Retinal pigment epithelial cell (primary cell): ENCODE data around the gene PHF2.

Experiments
- DNase-seq: peaks from one replicate; pipeline ENCODE4 v3.0.0-alpha.2; 2010; ENCODE audit warnings: low read depth
- H3K4me3 ChIP-seq: 2 replicates; pipeline ENCODE4 v1.5.1; 2011; ENCODE audit warnings: mild to moderate bottlenecking, low read length, control low read depth, moderate library complexity
- TF ChIP-seq, protein P1 (sequence below): conservative IDR thresholded peaks from 2 replicates; pipeline ENCODE4 v1.5.1; 2011; ENCODE audit warnings: low read depth, low read length, control low read depth, inconsistent platforms

The PHF2 gene

GRCh38 chr9:93667006-93667405 lies 90.6 kb downstream of the PHF2 start:
- DNase-seq = no peak
- H3K4me3 ChIP-seq = no peak overlapping the region
- TF ChIP-seq, protein P1, sequence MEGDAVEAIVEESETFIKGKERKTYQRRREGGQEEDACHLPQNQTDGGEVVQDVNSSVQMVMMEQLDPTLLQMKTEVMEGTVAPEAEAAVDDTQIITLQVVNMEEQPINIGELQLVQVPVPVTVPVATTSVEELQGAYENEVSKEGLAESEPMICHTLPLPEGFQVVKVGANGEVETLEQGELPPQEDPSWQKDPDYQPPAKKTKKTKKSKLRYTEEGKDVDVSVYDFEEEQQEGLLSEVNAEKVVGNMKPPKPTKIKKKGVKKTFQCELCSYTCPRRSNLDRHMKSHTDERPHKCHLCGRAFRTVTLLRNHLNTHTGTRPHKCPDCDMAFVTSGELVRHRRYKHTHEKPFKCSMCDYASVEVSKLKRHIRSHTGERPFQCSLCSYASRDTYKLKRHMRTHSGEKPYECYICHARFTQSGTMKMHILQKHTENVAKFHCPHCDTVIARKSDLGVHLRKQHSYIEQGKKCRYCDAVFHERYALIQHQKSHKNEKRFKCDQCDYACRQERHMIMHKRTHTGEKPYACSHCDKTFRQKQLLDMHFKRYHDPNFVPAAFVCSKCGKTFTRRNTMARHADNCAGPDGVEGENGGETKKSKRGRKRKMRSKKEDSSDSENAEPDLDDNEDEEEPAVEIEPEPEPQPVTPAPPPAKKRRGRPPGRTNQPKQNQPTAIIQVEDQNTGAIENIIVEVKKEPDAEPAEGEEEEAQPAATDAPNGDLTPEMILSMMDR = no peak

DNA sequence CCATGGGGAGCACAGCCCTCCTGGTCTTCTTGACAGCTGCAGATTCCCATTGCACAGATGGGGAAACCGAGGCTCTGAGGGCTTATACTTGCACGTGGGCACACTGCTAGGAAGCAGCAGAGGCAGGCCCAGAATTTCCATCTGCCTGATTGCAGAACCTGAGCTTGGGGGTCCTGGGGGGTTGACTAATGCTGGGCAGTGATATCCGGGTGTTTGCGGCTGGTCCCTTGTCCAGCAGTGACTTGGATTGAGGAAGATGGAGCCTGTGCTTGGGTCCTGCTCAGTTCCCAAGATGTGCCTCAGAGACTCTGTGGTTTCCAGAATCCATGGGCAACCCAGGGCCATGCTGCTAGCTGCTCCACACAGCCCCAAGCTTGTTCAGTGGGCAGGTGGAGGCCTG lies 91.2 kb downstream of the PHF2 start:
- TF ChIP-seq, protein P1 = no peak
- no peak for DNase-seq

DNA sequence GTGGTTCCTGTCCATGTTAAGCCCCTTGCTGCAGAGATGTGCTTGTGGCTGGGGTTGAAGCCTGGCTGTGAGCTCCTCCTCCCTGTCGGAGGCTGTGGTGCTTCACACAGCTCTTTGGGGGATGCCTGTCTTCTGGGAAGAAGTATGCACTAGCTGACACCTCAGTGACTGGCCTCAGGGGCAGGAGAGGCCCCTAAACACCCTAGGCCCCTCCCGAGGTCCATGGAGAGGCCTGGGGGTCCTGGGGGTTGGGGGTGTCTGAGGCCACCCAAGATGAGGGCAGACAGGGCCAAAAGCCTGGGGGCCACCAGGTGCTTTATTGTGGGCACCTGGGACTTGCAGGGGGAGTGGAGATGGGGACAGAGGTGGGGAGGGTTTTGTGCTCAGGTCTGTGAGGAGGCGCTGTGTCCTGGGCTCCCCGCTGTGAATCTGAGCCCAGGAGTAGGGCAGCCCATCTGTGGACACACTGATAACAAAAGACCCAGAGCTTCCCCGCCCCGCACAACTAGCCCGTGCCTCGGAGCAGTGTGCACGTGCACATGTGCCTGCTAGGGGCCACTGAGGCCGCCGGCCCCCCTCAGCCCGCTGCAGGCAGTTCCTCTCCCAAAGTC lies 92.0 kb downstream of the PHF2 start:
- H3K4me3 ChIP-seq = no peak overlapping the region
- DNase-seq = no peak
- TF ChIP-seq, protein P1 = no peak

More for the DNA sequence above, 91.2 kb downstream of the PHF2 start:
- no peak overlapping the region for H3K4me3 ChIP-seq

DNA sequence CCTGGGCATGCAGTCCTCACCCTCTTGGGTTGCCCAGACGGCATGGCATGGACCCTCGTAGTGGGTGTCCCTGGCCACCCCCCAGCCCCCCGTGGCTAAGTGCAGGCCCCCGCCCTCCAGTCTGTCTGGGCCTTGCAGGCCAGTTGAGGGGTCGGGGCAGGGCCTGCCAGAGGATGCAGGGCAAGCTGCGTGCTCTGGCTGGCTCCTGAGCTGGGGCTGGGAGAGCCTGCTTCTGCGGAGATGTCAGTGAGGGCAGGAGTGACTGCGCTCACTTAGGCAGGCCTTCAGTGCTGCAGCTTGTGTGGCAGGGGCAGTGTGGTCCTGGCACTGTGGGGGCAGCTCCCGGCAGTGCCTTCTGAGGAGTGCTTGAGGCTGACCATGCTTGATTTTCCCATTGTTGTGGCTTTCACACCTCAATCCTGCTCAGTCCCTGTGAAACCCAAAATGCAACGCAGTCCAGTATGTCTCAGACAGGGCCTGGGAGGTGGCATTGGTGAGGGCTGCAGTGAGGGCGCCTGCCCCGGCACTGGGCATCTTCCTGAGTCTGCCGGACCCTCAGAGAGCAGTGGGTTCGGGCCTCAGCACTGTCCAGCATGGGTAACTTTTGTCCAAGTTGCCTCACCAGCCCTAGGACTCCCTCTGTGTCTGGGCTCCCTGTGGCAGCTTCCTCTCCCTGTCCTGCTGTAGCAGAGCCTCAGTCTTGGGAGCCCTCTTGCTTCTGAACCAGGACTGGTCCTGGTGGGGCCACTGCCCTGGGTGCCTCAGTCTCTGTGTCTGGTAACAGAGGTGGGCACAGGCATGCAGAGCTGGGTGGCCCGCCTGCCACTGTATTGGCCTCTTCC lies 93.0 kb downstream of the PHF2 start:
- no peak for DNase-seq
- TF ChIP-seq, protein P1 = no peak
- H3K4me3 ChIP-seq = no peak overlapping the region

GRCh38 chr9:93669958-93670207 lies 93.5 kb downstream of the PHF2 start:
- DNase-seq = no peak
- H3K4me3 ChIP-seq = no peak overlapping the region
- TF ChIP-seq, protein P1 = no peak

GRCh38 chr9:93670208-93671019 lies 94.0 kb downstream of the PHF2 start:
- no peak for DNase-seq
- TF ChIP-seq, protein P1 = no peak
- no peak overlapping the region for H3K4me3 ChIP-seq
